OCI-LY3 (cell line): Measurements from ENCODE around the gene RPL29.

Source experiments
- H2AFZ ChIP-seq: fragments of 200-600, 300-600 bp; shearing (Covaris generic); 2 replicates; pipeline ENCODE4 v1.6.0; 2014; ENCODE audit warnings: antibody characterized with exemption, low read depth, low read length
- H3K27ac ChIP-seq: fragments of 200-600, 300-600 bp; sonication (generic); 2 replicates; pipeline ENCODE4 v1.5.1; 2014; ENCODE audit warnings: mild to moderate bottlenecking, low read length, moderate library complexity, mixed read lengths
- H3K27me3 ChIP-seq: fragments of 200-600, 300-600 bp; sonication (generic); 2 replicates; pipeline ENCODE4 v1.6.1; 2014; ENCODE audit warnings: low read depth, low read length, mixed read lengths
- H3K36me3 ChIP-seq: fragments of 200-600, 300-600 bp; sonication (generic); replicated peaks from 2 replicates; pipeline ENCODE3; 2014; ENCODE audit warnings: low read depth, low read length, mixed read lengths
- H3K4me1 ChIP-seq: fragments of 300-600, 200-600 bp; sonication (generic); 2 replicates; pipeline ENCODE4 v1.6.1; 2014; ENCODE audit warnings: low read length, mixed read lengths
- H3K4me2 ChIP-seq: fragments of 200-600, 300-600 bp; sonication (generic); 2 replicates; pipeline ENCODE4 v1.6.1; 2014; ENCODE audit warnings: low read length, mixed read lengths
- H3K4me3 ChIP-seq: fragments of 300-600, 200-600 bp; sonication (generic); 2 replicates; pipeline ENCODE4 v1.5.1; 2014; ENCODE audit warnings: antibody characterized with exemption, mild to moderate bottlenecking, low read length, moderate library complexity
- H3K79me2 ChIP-seq: fragments of 300-600, 200-600 bp; shearing (Covaris generic); 2 replicates; pipeline ENCODE4 v1.6.1; 2014; ENCODE audit warnings: mild to moderate bottlenecking, low read length, mixed read lengths
- H3K9ac ChIP-seq: fragments of 300-600, 200-600 bp; shearing (Covaris generic); 2 replicates; pipeline ENCODE4 v1.6.0; 2014; ENCODE audit warnings: mild to moderate bottlenecking, low read length, moderate library complexity
- H3K9me3 ChIP-seq: fragments of 200-600, 300-600 bp; shearing (Covaris generic); 2 replicates; pipeline ENCODE4 v1.6.1; 2014; ENCODE audit warnings: low read length, mixed read lengths; ENCODE audit not compliant: insufficient read depth
- H4K20me1 ChIP-seq: fragments of 200-600, 300-600 bp; sonication (generic); 2 replicates; pipeline ENCODE4 v1.6.1; 2016; ENCODE audit warnings: low read length, mixed read lengths; ENCODE audit not compliant: insufficient read depth
- EZH2phosphoT487 ChIP-seq: fragments of 200-600 bp; shearing (Covaris generic); IDR thresholded peaks from 2 replicates; pipeline ENCODE4 v1.6.1; 2018; ENCODE audit warnings: antibody characterized with exemption, mixed run types, low read depth
- TF ChIP-seq, protein P1 (sequence below): fragments of 200-600, 300-600 bp; sonication (generic); IDR thresholded peaks from 2 replicates; pipeline ENCODE4 v1.5.1; 2014; ENCODE audit warnings: antibody characterized with exemption, low read length, low read depth

RPL29 gene

DNA sequence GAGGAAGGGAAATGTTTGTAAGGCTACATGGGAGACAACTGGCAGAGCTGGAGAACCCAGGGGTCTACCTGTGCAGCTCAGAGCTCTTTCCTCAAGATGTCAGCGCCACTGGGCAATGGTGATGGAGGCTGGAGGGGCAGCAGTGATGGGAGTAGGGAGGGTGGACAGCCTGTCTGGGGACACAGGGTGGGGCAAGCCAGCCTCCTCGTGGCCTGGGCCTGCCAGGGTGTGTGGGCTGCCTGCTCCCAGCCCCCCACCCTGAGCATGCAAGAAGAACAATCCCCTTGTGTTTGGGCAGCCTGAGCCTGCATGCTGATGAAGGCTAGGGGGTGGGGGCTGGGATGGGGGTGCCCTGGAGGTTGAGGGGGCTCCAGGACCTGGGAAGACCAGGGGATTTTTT, 29.7 kb downstream of the RPL29 start:
- Histone ChIP-seq H4K20me1 (no peaks in the 10 kb centered on the region), H3K36me3 (peaks cover 5% of the 10 kb centered on the region), H3K27ac (no peak overlapping the region), H3K4me2 (peak overlapping the region; percentile 97), H3K9me3 (no peaks in the 10 kb centered on the region), H3K4me3 (peak overlapping the region; percentile 88), H3K79me2 (no peaks in the 10 kb centered on the region), H3K4me1 (peaks cover 13% of the 10 kb centered on the region), H3K27me3 (no peaks in the 10 kb centered on the region), H2AFZ (no peak overlapping the region), H3K9ac (no peak overlapping the region)
- no peak for TF ChIP-seq EZH2phosphoT487
- TF ChIP-seq, protein P1, sequence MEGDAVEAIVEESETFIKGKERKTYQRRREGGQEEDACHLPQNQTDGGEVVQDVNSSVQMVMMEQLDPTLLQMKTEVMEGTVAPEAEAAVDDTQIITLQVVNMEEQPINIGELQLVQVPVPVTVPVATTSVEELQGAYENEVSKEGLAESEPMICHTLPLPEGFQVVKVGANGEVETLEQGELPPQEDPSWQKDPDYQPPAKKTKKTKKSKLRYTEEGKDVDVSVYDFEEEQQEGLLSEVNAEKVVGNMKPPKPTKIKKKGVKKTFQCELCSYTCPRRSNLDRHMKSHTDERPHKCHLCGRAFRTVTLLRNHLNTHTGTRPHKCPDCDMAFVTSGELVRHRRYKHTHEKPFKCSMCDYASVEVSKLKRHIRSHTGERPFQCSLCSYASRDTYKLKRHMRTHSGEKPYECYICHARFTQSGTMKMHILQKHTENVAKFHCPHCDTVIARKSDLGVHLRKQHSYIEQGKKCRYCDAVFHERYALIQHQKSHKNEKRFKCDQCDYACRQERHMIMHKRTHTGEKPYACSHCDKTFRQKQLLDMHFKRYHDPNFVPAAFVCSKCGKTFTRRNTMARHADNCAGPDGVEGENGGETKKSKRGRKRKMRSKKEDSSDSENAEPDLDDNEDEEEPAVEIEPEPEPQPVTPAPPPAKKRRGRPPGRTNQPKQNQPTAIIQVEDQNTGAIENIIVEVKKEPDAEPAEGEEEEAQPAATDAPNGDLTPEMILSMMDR, result no peak

DNA sequence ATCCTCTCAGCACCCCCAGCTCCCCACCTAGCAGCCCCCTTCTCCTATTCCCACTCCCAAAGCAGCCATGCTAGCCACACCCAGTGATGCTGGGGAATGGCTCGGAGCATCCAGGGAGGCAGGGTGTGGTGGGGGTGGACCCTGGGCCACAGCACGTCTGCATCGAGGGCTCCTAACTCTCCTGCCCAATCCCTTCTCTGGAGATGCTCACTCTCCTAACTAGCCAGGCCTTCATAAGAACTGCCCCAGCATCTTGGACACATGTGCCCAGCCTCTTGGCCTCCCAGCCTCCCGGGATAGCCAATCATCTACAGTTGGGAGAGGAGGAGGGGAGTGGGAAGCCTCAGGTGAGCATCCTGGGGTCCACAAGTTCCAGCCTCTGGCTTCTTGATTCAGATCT, 31.2 kb downstream of the RPL29 start:
- H2AFZ ChIP-seq, result no peak overlapping the region
- H3K9ac ChIP-seq, result no peak overlapping the region
- H3K4me3 ChIP-seq, result no peak overlapping the region
- H3K4me2 ChIP-seq, result no peak overlapping the region
- H3K27ac ChIP-seq, result no peak overlapping the region
- H3K9me3 ChIP-seq, result no peaks in the 10 kb centered on the region
- no peaks in the 10 kb centered on the region for H3K36me3 ChIP-seq
- H3K4me1 ChIP-seq, result peaks cover 13% of the 10 kb centered on the region
- no peaks in the 10 kb centered on the region for H3K27me3 ChIP-seq
- TF ChIP-seq EZH2phosphoT487, result no peak
- TF ChIP-seq, protein P1, result no peak
- H3K79me2 ChIP-seq, result no peaks in the 10 kb centered on the region
- H4K20me1 ChIP-seq, result no peaks in the 10 kb centered on the region

DNA sequence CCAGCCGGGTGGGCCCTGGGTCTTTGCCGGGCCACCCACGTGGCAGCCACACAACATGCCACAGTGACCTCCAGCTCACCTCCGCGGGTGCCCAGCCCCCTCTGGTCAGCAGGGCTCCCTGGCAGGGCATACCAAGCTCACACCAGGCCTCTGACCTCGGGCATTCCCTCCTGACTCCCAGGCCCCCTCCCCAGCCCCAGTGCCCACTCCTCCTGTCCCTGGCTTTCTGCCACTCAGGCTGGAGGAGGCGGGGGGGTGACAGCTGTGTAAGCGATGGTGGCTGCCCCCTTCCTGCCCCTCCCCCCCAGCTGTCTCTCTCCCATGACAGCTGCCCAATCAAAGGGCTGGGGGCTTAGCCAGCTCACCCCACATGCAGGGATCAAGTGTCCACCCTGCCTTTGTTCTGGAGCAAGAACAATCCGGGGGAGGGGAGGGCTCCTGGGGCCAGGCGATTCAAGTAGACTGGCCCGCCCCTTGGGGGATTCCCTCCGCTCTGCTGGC, 31.7 kb downstream of the RPL29 start:
- no peak overlapping the region for H3K4me3 ChIP-seq
- no peaks in the 10 kb centered on the region for H3K9me3 ChIP-seq
- no peaks in the 10 kb centered on the region for H3K79me2 ChIP-seq
- TF ChIP-seq, protein P1, result no peak
- TF ChIP-seq EZH2phosphoT487, result no peak
- no peaks in the 10 kb centered on the region for H4K20me1 ChIP-seq
- no peak overlapping the region for H3K4me2 ChIP-seq
- no peaks in the 10 kb centered on the region for H3K27me3 ChIP-seq
- no peak overlapping the region for H3K27ac ChIP-seq
- no peak overlapping the region for H2AFZ ChIP-seq
- peaks cover 13% of the 10 kb centered on the region for H3K4me1 ChIP-seq
- H3K36me3 ChIP-seq, result no peaks in the 10 kb centered on the region
- no peak overlapping the region for H3K9ac ChIP-seq

DNA sequence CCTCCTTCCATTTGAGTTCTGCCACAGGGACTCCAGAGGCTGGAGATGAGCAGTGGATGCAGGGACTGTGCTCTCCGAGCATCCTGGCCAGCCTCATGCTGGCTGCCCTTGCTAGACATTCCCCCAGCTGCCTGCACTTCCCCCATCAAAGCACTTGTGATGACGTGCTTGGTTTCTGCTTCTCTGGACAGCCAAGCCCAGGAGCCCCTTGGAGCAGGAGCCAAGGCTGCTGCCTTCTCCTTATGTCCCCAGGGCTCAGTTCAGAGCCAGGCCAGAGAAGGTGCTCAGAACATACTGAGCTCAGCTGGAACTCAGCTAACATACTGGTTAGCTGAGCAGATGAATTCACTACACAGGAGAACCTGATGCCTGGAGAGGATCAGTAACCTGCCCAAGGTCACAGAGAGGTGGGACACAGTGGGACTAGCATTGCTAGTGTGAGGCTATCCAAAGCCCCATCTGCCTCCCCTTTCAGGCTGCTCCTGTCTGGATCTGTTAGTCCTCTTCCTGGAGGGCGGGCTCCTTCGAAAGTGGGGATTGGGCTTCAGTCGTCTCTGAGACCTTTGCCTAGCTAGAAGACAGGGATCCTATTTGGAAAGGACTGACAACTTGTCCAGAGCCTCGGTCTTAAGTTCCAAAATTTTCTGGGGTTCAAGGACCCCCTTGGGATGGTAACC, 32.7 kb downstream of the RPL29 start:
- no peaks in the 10 kb centered on the region for H3K36me3 ChIP-seq

More for the DNA sequence above, 32.7 kb downstream of the RPL29 start:
- Histone ChIP-seq H3K27ac (no peak overlapping the region), H3K4me1 (peaks cover 8% of the 10 kb centered on the region), H2AFZ (no peak overlapping the region), H3K4me2 (no peak overlapping the region), H3K9ac (no peak overlapping the region), H3K9me3 (no peaks in the 10 kb centered on the region), H3K27me3 (no peaks in the 10 kb centered on the region), H4K20me1 (no peaks in the 10 kb centered on the region), H3K4me3 (no peak overlapping the region), H3K79me2 (no peaks in the 10 kb centered on the region)
- TF ChIP-seq, protein P1, result no peak
- no peak for TF ChIP-seq EZH2phosphoT487
